WTC11 (cell line): ENCODE data around the gene SIPA1L3. TPM values are rescaled to one million over a fixed set of nuclear protein-coding genes. Genes with fewer than 3 reads are reported as not detected.

Experiments used
- ATAC-seq: fragments of 200-7000 bp; cut with Tn5 transposase; 2 replicates; pipeline ENCODE4 v1.10.0; 2021; ENCODE audit warnings: mild to moderate bottlenecking, moderate library complexity
- CTCF ChIA-PET: fragments of 300-600 bp; sonication (Branson Sonifier 250); formaldehyde crosslinking; loops from one replicate; lab custom pipeline; 2021; ENCODE audit warnings: antibody characterized with exemption; lab: Charles Lee
- POLR2A ChIA-PET: fragments of 350-600 bp; sonication (Branson Sonifier 250); formaldehyde crosslinking; loops from one replicate; lab custom pipeline; 2021; ENCODE audit warnings: antibody characterized with exemption; lab: Charles Lee
- DNase-seq: peaks from one replicate; pipeline ENCODE4 v3.0.0; 2021; ENCODE audit warnings: low spot score
- H3K27ac Mint-ChIP-seq: 2 replicates; pipeline ENCODE4 v1.8.0; 2021; ENCODE audit warnings: mixed read lengths
- H3K27me3 Mint-ChIP-seq: 2 replicates; pipeline ENCODE4 v1.8.0; 2021; ENCODE audit warnings: low read depth, mild to moderate bottlenecking, moderate library complexity, mixed read lengths
- H3K36me3 Mint-ChIP-seq: 2 replicates; pipeline ENCODE4 v1.8.0; 2021; ENCODE audit warnings: mixed read lengths
- H3K4me1 Mint-ChIP-seq: 2 replicates; pipeline ENCODE4 v1.8.0; 2022; ENCODE audit warnings: mixed read lengths
- H3K4me3 Mint-ChIP-seq: 2 replicates; pipeline ENCODE4 v1.8.0; 2021; ENCODE audit warnings: mild to moderate bottlenecking, moderate library complexity, mixed read lengths
- H3K9me3 Mint-ChIP-seq: 2 replicates; pipeline ENCODE4 v1.8.0; 2021; ENCODE audit warnings: mixed read lengths
- ETV6 ChIP-seq: sonication (generic); formaldehyde crosslinking; IDR thresholded peaks from 2 replicates; pipeline ENCODE4 v1.8.1; 2022; ENCODE audit warnings: mild to moderate bottlenecking, missing genetic modification reagents
- GTF2I ChIP-seq: fragments of 250-450 bp; sonication (Bioruptor Pico); conservative IDR thresholded peaks from 2 replicates; pipeline ENCODE4 v1.4.0; 2021; ENCODE audit warnings: mild to moderate bottlenecking
- MYBL2 ChIP-seq: sonication (generic); formaldehyde crosslinking; IDR thresholded peaks from 2 replicates; pipeline ENCODE4 v1.8.1; 2023; ENCODE audit warnings: mild to moderate bottlenecking, moderate library complexity, missing genetic modification reagents
- NFYB ChIP-seq: sonication (generic); formaldehyde crosslinking; conservative IDR thresholded peaks from 2 replicates; pipeline ENCODE4 v1.8.0; 2022; ENCODE audit warnings: low read depth, missing genetic modification reagents
- TCF7 ChIP-seq: sonication (generic); formaldehyde crosslinking; IDR thresholded peaks from 2 replicates; pipeline ENCODE4 v1.8.0; 2022; ENCODE audit warnings: mild to moderate bottlenecking, low read depth, missing genetic modification reagents, moderate library complexity
- TEAD1 ChIP-seq: sonication (generic); formaldehyde crosslinking; IDR thresholded peaks from 2 replicates; pipeline ENCODE4 v1.8.0; 2022; ENCODE audit warnings: mild to moderate bottlenecking, missing genetic modification reagents
- TEAD4 ChIP-seq: sonication (generic); formaldehyde crosslinking; IDR thresholded peaks from 2 replicates; pipeline ENCODE4 v1.8.0; 2022; ENCODE audit warnings: mild to moderate bottlenecking, missing genetic modification reagents
- TP53 ChIP-seq: sonication (generic); formaldehyde crosslinking; IDR thresholded peaks from 2 replicates; pipeline ENCODE4 v1.8.1; 2023; ENCODE audit warnings: mild to moderate bottlenecking, missing genetic modification reagents
- ZNF396 ChIP-seq: fragments of 250-450 bp; sonication (Bioruptor Pico); IDR thresholded peaks from 2 replicates; pipeline ENCODE4 v1.8.0; 2021; ENCODE audit warnings: mild to moderate bottlenecking, moderate library complexity, borderline replicate concordance
- ZNF416 ChIP-seq: fragments of 250-450 bp; sonication (Bioruptor Pico); IDR thresholded peaks from 2 replicates; pipeline ENCODE4 v1.9.0; 2021; ENCODE audit warnings: mild to moderate bottlenecking, inconsistent platforms
- ZNF423 ChIP-seq: fragments of 250-450 bp; sonication (Bioruptor Pico); IDR thresholded peaks from 2 replicates; pipeline ENCODE4 v2.1.2; 2022; ENCODE audit warnings: mild to moderate bottlenecking, moderate library complexity
- ZNF512 ChIP-seq: sonication (generic); formaldehyde crosslinking; IDR thresholded peaks from 2 replicates; pipeline ENCODE4 v1.8.1; 2022; ENCODE audit warnings: missing genetic modification reagents, borderline replicate concordance
- total RNA-seq: library from RNA; stranded (reverse); gene quantifications from 3 replicates; pipeline ENCODE4 v1.2.3, GENCODE V29; 2021
- TF ChIP-seq, protein P1 (sequence below): fragments of 250-450 bp; sonication (Bioruptor Pico); IDR thresholded peaks from 2 replicates; pipeline ENCODE4 v1.8.0; 2021; ENCODE audit warnings: mild to moderate bottlenecking
- TF ChIP-seq, protein P2 (sequence below): sonication (generic); formaldehyde crosslinking; IDR thresholded peaks from 2 replicates; pipeline ENCODE4 v1.8.0; 2023; ENCODE audit warnings: missing genetic modification reagents

SIPA1L3 gene
- total RNA-seq, 1 experiment from 2014 or later: 41.5 TPM

DNA sequence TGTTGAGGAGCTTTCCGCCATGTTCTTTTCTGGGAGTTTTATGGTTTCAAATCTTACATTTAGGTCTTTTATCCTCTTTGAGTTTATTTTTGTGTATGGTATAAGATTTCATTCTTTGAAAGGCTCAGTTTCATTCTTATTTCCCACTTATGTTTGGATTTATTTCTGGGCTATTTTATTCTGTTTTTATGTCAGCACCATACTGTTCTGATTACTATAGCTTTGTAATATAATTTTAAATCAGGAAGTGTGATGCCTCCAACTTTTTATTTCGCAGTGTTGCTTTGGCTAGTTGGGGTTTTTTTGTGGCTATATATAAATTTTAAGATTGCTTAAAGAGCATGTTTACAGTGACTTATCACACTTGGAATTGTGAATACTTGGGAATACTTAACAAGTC is 135.1 kb downstream of the SIPA1L3 start:
- TF ChIP-seq GTF2I: 0 out of 2 replicates have a peak, but pooled peaks have one; percentile 14
- TF ChIP-seq ZNF423: no peak
- TF ChIP-seq, protein P1, sequence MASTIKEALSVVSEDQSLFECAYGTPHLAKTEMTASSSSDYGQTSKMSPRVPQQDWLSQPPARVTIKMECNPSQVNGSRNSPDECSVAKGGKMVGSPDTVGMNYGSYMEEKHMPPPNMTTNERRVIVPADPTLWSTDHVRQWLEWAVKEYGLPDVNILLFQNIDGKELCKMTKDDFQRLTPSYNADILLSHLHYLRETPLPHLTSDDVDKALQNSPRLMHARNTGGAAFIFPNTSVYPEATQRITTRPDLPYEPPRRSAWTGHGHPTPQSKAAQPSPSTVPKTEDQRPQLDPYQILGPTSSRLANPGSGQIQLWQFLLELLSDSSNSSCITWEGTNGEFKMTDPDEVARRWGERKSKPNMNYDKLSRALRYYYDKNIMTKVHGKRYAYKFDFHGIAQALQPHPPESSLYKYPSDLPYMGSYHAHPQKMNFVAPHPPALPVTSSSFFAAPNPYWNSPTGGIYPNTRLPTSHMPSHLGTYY (CRISPR knock-in tag): no peak
- TF ChIP-seq, protein P2, sequence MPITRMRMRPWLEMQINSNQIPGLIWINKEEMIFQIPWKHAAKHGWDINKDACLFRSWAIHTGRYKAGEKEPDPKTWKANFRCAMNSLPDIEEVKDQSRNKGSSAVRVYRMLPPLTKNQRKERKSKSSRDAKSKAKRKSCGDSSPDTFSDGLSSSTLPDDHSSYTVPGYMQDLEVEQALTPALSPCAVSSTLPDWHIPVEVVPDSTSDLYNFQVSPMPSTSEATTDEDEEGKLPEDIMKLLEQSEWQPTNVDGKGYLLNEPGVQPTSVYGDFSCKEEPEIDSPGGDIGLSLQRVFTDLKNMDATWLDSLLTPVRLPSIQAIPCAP: no peak
- no peak for TF ChIP-seq ZNF512 (CRISPR knock-in tag)
- TF ChIP-seq ZNF396: no peak
- TF ChIP-seq ZNF416 (CRISPR knock-in tag): no peak
- TF ChIP-seq TP53 (CRISPR knock-in tag): no peak
- no peak overlapping the region for H3K27ac Mint-ChIP-seq
- no peak overlapping the region for H3K4me3 Mint-ChIP-seq
- peaks cover 44% of the 10 kb centered on the region for H3K4me1 Mint-ChIP-seq
- H3K9me3 Mint-ChIP-seq: peaks cover 5% of the 10 kb centered on the region
- CTCF ChIA-PET: no interaction called here
- ATAC-seq (no peak), DNase-seq (no peak)
- POLR2A ChIA-PET: no interaction called here
- no peaks in the 10 kb centered on the region; the same call in 1 of the 2 replicates for H3K27me3 Mint-ChIP-seq
- H3K36me3 Mint-ChIP-seq: peaks cover 5% of the 10 kb centered on the region; the same call in 1 of the 2 replicates

- TF ChIP-seq NFYB (no peak), TEAD4 (no peak), MYBL2 (CRISPR knock-in tag) (no peak)
- Mint-ChIP-seq H3K27me3 (no peaks in the 10 kb centered on the region; the same call in 1 of the 2 replicates), H3K4me3 (no peak overlapping the region), H3K27ac (peak overlapping the region; percentile 58), H3K4me1 (peaks cover 49% of the 10 kb centered on the region), H3K36me3 (peaks cover 5% of the 10 kb centered on the region; the same call in 1 of the 2 replicates), H3K9me3 (peaks cover 5% of the 10 kb centered on the region)
- ChIA-PET CTCF (interaction anchor here (1.3 to 2.7 kb wide), 5 partner anchors 10 to 141 kb away, joined by 3 to 10 read pairs (median 5); partner anchors contain the start of gene WDR87), POLR2A (interaction anchor here (0.6 to 2.1 kb wide), 2 partner anchors 49 to 141 kb away, joined by 7 to 8 read pairs; no protein-coding TSS in a partner anchor)
- DNase-seq (no peak), ATAC-seq (peak; percentile 11; the same call in 1 of the 2 replicates)
Measured at GRCh38 chr19:38043649-38044144, 136.7 kb downstream of the SIPA1L3 start.

DNA sequence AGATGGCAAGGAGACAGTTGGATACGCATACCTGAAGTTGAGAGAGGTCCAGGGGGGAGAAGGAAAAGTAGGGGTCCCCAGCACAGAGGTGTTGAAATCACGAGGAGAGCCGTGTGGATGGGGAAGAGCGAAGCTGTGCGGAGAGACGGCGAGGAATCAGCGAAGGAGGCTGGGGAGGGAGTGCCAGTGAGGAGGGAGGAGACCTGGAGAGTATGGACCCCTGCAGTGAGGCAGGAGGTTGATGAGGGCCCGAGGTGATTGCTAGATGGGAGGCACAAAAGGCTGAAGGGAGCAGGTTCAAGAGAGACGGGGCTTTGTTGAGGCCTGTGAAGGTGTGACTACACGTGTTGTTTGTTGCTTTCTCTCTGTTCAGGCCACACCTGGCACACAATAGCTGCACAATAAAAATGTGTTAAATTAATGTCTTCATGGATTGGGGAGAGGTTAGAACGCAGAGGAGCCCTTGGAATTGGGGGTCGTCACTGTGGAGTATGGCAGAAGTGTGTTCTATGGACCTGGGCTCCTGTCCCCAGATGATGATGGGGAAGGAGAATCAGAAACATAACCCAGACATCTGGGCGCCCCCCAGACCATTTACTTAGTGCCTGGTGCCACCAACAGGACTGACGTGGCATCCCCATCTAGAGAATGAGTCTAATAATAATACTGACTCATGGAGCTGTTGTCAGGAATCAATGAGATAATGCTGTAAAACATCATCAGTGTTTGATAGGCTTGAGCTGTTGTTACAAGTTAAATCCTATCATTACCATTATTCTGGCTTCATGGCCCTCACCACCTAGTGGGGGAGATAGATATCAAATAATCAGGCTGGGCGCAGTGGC is 137.5 kb downstream of the SIPA1L3 start:
- Mint-ChIP-seq H3K27ac (no peak overlapping the region; the same call in 1 of the 2 replicates), H3K4me3 (no peak overlapping the region), H3K4me1 (peaks cover 54% of the 10 kb centered on the region), H3K36me3 (peaks cover 5% of the 10 kb centered on the region; the same call in 1 of the 2 replicates), H3K27me3 (no peaks in the 10 kb centered on the region; the same call in 1 of the 2 replicates), H3K9me3 (peaks cover 5% of the 10 kb centered on the region)
- TF ChIP-seq TCF7 (CRISPR knock-in tag) (no peak), TEAD1 (CRISPR knock-in tag) (0 out of 2 replicates have a peak, but pooled peaks have one; percentile 16), ETV6 (no peak)
- no peak for DNase-seq
- ATAC-seq: peak; percentile 23; the same call in 1 of the 2 replicates
- POLR2A ChIA-PET: interaction anchor here (1.1 to 2.1 kb wide), 2 partner anchors 98 to 142 kb away, joined by 4 to 7 read pairs; no protein-coding TSS in a partner anchor
- CTCF ChIA-PET: interaction anchor here (0.5 to 2.7 kb wide), 10 partner anchors 30 to 142 kb away, joined by 3 to 10 read pairs (median 4); partner anchors contain the start of genes SIPA1L3 and WDR87
